ENCODE results near the gene ADGRG2.

DNA sequence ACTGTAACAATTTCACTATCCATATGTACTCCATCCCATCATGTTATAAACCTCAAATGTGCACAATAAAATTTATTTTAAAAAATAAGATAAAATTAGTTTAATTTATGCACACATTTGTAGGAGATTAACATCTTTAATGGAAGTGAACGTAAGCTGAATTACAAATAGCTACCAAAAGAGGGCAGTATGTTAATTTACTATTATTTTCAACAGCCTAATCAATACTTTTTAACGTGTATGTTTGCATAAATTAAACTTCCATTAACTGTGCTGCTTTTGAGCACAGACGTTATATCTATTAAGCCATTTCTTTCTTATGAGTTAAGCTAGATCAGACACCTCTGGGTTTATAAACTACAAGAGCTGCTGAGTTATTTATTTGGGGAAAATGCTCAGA lies 81.9 kb downstream of the ADGRG2 start:
- TF ChIP-seq POLR2A (IDR thresholded peaks at IDR 0.05) = no peak
- TF ChIP-seq, protein P1, sequence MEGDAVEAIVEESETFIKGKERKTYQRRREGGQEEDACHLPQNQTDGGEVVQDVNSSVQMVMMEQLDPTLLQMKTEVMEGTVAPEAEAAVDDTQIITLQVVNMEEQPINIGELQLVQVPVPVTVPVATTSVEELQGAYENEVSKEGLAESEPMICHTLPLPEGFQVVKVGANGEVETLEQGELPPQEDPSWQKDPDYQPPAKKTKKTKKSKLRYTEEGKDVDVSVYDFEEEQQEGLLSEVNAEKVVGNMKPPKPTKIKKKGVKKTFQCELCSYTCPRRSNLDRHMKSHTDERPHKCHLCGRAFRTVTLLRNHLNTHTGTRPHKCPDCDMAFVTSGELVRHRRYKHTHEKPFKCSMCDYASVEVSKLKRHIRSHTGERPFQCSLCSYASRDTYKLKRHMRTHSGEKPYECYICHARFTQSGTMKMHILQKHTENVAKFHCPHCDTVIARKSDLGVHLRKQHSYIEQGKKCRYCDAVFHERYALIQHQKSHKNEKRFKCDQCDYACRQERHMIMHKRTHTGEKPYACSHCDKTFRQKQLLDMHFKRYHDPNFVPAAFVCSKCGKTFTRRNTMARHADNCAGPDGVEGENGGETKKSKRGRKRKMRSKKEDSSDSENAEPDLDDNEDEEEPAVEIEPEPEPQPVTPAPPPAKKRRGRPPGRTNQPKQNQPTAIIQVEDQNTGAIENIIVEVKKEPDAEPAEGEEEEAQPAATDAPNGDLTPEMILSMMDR (IDR thresholded peaks at IDR 0.05) = peak in 1 of 4 experiments; percentile 7

Data from gastroesophageal sphincter (tissue), 3 donors.